Esophagus muscularis mucosa (tissue), 3 donors: Measurements from ENCODE around the gene HLA-F.

Source experiments
- CTCF ChIP-seq, 3 experiments: fragments of 200-600 bp in 2 of 3; fragments of 450-650 bp in 1 of 3; sonication (generic) in 2 of 3; IDR thresholded peaks; one replicate each; pipeline ENCODE4 v1.5.1; 2017 to 2019; ENCODE audit warnings: antibody characterized with exemption in 3 of 3, mild to moderate bottlenecking in 2 of 3, moderate library complexity in 1 of 3
- POLR2A ChIP-seq: fragments of 450-650 bp; IDR thresholded peaks from one replicate; pipeline ENCODE4 v1.6.1; 2017; ENCODE audit warnings: antibody characterized with exemption, moderate library complexity, mild to moderate bottlenecking, low read depth

- TF ChIP-seq CTCF (IDR thresholded peaks at IDR 0.05), result no peak
- TF ChIP-seq POLR2A, result no peak
Observed at GRCh38 chr6:29757701-29758293, 34.6 kb downstream of the HLA-F start.
